A673 (cell line): ENCODE data around the gene CTAGE9.

Experiments
- EZH2 ChIP-seq: fragments of 200-600 bp; sonication (generic); IDR thresholded peaks from 2 replicates; pipeline ENCODE4 v1.6.1; 2017; ENCODE audit warnings: borderline replicate concordance, low read depth, mild to moderate bottlenecking, mixed read lengths, antibody characterized with exemption, low read length; ENCODE audit not compliant: poor library complexity, severe bottlenecking
- TF ChIP-seq, protein P1 (sequence below): fragments of 300-800, 200-600 bp; sonication (generic); conservative IDR thresholded peaks from 2 replicates; pipeline ENCODE4 v1.5.1; 2017; ENCODE audit warnings: low read depth, mild to moderate bottlenecking, antibody characterized with exemption, low read length, moderate library complexity, mixed read lengths

DNA sequence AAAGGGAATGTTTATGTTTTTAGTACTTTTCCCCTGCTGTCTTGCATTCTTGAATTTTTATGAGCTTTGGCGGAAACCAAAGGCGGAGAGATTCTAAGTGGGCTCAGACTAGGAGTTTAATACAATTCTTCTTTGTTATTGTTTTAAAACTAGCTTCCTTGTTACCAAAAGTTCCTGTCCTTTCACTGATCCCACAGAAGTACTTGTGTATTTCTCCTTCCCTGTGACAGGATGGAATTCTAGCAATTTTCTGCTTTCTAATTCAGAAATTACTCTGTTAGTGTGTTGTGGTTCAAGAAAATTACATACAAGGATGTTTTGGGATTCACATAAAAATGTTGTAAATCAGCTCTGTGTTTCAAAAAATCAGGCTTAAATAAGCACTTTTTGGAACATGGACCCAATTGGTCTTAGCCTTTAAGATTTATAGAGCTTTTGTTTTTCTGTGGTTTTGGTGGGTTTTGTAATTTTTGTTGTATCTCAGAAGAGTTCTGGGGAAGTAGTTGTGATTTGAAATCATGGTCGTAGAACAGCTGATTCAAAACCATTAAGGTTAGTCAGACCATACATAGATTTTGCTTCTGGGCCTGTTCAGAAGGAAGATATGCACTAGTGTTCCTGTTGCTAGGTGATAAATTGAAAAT is 17.6 kb upstream of the CTAGE9 start:
- TF ChIP-seq, protein P1, sequence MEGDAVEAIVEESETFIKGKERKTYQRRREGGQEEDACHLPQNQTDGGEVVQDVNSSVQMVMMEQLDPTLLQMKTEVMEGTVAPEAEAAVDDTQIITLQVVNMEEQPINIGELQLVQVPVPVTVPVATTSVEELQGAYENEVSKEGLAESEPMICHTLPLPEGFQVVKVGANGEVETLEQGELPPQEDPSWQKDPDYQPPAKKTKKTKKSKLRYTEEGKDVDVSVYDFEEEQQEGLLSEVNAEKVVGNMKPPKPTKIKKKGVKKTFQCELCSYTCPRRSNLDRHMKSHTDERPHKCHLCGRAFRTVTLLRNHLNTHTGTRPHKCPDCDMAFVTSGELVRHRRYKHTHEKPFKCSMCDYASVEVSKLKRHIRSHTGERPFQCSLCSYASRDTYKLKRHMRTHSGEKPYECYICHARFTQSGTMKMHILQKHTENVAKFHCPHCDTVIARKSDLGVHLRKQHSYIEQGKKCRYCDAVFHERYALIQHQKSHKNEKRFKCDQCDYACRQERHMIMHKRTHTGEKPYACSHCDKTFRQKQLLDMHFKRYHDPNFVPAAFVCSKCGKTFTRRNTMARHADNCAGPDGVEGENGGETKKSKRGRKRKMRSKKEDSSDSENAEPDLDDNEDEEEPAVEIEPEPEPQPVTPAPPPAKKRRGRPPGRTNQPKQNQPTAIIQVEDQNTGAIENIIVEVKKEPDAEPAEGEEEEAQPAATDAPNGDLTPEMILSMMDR, result no peak
- no peak for TF ChIP-seq EZH2
